GM18519 (cell line): ENCODE data around the gene OR2T3.
"Not testable (repeated sequence)": the region's sequence is repeated elsewhere in the genome, so short reads cannot be mapped to it uniquely, and the experiment has no call there.

Experiments used
- ATAC-seq: cut with Tn5 transposase; IDR thresholded peaks from one replicate; pipeline ENCODE4 v1.9.1; 2021; ENCODE audit warnings: mild to moderate bottlenecking, moderate library complexity; ENCODE audit not compliant: unreplicated experiment, low FRiP score

The OR2T3 gene, protein sequence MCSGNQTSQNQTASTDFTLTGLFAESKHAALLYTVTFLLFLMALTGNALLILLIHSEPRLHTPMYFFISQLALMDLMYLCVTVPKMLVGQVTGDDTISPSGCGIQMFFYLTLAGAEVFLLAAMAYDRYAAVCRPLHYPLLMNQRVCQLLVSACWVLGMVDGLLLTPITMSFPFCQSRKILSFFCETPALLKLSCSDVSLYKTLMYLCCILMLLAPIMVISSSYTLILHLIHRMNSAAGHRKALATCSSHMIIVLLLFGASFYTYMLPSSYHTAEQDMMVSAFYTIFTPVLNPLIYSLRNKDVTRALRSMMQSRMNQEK

GRCh38 chr1:248473051-248473450 lies at the start of gene OR2T3:
Gene OR2T3 (plus strand): TSS chr1:248473351. CDS start chr1:248473351, 0 bp downstream.
- ATAC-seq, result not testable (repeated sequence)

DNA sequence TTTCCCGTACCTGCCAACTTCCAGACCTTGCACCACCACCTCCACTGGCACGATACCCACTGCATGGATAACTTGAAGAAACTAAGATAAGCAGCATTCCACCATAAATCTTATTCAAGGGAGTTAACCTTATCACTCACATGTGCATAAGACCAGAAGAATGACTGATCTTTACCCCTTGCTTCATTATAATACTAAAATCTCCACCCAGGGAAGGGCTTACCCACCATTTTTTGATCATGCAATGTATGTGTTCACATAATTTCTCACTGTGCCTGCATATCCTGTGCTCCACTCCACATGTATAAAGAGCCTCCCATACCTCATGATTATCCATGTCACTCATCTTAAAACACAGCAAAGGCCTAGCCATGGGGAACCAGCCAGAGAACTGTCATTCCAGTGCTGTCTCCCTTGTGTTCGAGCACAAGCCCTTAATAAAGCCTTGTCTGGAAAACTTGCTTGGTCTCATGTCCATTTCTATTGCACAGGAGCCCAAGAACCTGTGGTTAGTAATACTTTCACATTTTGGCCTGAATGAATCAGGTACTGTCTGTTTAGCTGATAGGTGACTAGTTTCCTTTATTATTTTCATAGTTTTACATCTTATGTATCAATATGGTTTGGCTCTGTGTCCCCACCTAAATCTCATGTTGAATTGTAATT lies 45.5 kb upstream of the OR2T3 start:
- peak; percentile 55 for ATAC-seq

DNA sequence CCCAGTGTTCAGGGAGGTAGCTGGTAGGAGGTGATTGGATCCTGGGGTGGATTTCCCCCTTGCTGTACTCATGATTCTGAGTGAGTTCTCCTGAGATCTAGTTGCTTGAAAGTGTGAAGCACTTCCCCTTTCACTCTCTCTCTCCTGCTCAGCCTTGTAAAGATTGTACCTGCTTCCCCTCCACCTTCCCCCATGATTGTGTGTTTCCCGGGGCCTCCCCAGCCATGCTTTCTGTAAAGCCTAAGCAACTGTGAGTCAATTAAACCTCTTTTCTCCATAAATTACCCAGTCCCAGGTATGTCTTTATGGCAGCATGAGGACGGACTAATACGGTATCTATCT lies 45.0 kb upstream of the OR2T3 start:
- ATAC-seq, result peak; percentile 92

- ATAC-seq, result not testable (repeated sequence)
Observed at GRCh38 chr1:248431683-248432082, 41.5 kb upstream of the OR2T3 start.

DNA sequence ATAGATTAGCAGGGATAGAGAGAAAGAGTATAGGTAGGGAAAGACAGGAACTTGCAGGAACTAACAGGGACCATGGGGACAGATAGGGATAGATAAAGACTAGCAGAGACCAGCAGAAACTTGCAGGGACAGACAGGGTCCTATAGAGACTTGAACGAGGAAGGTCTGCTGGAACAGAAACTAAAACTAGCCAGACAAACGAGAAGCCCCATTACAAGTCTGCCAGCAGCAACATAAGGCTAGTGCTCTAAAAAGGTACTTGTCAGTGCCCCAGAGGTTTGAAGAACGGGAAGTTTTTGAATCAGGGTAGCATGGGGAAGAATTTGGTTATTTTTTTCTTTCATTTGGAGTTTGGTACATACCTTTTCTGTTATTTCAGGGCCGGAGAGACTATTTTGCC lies 41.0 kb upstream of the OR2T3 start:
- not testable (repeated sequence) for ATAC-seq

GRCh38 chr1:248433811-248434415 lies 39.2 kb upstream of the OR2T3 start:
- ATAC-seq, result not testable (repeated sequence)

DNA sequence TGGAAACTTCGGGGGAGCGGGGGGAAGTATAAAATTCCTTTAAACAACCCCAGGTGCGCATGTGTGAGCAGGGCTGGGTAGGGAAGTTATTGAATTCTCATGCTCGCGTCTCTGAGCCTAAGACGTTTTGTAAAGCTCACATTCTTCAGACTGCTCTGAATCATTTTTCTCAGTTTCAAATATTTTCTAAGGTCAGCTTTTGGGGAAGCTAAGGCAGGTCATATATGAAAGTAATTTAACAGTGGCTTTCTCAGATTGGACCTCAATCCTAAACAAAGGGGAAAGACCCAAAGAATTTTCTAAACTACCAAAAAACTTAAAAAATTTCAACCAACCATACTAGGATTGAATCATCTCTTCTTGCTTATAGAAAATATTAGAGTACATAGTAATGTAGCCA lies 38.2 kb upstream of the OR2T3 start:
- not testable (repeated sequence) for ATAC-seq

DNA sequence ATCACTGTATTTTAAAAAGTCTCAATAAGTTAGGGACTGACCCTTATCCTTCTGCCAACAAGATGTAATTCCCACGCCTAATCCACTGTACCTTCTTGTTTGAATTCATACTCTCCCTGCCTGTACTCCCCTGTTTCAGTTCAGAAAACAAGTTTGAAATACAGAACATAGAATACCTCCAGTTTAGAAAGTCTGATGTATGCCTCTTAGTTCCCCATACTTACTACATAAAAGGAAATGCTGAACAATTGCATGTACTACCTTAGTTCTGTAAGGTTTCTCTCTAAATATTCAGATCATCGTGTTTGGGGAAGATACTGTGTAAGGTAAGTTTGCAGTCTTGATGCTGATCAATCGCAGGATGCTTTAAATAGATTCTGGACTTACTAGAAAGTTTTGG lies 36.8 kb upstream of the OR2T3 start:
- peak; percentile 36 for ATAC-seq

DNA sequence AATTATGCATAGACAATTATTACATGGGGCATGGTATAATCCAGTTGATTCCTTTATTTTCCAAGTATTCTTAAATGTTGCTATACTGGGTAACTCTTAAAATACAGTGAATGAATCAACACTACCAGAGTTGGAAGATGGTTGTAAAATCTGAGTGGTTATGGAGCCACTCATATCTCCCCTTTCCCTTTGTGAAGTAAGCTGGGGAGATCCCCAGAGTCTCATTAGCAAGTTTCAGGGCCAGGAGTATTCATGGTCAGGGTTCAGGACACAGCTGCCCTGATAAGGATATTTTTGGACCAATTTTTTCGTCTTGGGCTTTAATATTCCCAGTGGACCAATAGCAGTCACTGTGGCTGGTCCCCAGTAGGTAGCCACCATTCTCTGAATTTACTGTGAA lies 34.5 kb upstream of the OR2T3 start:
- peak; percentile 38 for ATAC-seq

GRCh38 chr1:248439283-248439682 lies 33.9 kb upstream of the OR2T3 start:
- not testable (repeated sequence) for ATAC-seq

- ATAC-seq, result not testable (repeated sequence)
Observed at GRCh38 chr1:248442500-248443277, 30.5 kb upstream of the OR2T3 start.

DNA sequence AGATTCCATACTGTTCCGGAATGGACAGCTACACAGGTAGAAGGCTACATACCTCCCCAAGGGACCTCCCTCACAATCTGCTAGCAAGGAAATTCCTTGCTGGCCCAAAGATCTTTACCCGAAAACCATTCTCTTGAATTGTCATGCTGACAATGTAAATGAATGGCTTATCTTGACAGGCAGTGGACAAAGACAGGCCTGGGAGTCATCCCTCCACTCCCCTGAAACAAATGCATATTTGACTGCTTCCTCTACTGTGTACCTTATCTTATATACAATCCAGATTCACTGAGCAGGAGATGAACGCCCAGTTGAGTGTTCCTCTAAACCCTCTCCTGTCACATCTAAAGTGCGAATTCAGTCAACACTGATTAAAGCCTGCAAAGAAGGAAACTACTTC lies 28.5 kb upstream of the OR2T3 start:
- not testable (repeated sequence) for ATAC-seq

- ATAC-seq, result not testable (repeated sequence)
Observed at GRCh38 chr1:248445399-248445798, 27.8 kb upstream of the OR2T3 start, which contains the start of gene OR2T2. Gene OR2T2 (plus strand): TSS chr1:248445637. CDS start chr1:248452798, 7,161 bp downstream.

DNA sequence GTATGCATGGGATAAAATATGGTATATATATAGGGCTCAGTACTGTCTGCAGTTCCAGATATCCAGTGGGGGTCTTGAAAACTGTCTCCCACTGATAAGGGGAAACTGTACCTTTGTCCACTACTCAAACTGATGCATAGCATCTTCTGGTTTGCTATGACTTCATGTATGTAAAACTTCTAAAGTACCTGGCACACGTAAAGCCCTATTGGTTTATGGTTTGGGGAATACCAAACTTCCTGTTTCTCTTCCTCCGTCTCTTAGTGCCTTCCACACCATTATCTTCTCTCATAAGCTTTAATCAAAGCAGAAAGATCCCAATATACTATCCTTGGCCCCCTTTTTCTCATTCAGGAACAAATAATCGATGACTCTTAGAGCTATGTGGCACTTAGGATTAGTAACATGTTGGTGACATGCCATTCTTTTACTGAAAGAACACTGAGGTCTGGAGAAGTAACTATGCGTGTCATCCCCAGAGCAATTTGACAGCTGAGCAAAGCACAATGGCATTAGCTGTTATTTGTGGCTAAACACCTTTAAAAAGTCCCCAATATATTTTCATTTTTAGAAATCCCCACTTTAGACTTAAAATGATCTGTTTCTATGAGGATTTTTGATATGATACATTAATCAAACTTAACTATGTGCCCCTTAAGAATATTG lies 24.6 kb upstream of the OR2T3 start:
- peak; percentile 56 for ATAC-seq

GRCh38 chr1:248449821-248450465 lies 23.2 kb upstream of the OR2T3 start:
- ATAC-seq, result not testable (repeated sequence)

- peak; percentile 68 for ATAC-seq
Observed at GRCh38 chr1:248450466-248451145, 22.5 kb upstream of the OR2T3 start.

DNA sequence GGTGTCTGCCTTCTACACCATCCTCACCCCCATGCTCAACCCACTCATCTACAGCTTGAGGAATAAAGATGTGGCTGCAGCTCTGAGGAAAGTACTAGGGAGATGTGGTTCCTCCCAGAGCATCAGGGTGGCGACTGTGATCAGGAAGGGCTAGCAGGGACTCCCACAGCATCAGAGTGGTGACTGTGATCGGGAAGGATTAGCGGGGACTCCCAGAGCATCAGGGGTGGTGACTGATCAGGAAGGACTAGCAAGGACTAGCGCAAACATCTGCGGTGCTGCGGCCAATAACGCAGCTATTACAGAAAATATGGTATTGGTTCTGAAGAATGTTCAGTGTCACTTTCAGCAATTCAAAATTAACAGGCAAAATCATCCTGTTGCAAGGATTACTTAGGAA lies 19.5 kb upstream of the OR2T3 start:
- ATAC-seq, result not testable (repeated sequence)

DNA sequence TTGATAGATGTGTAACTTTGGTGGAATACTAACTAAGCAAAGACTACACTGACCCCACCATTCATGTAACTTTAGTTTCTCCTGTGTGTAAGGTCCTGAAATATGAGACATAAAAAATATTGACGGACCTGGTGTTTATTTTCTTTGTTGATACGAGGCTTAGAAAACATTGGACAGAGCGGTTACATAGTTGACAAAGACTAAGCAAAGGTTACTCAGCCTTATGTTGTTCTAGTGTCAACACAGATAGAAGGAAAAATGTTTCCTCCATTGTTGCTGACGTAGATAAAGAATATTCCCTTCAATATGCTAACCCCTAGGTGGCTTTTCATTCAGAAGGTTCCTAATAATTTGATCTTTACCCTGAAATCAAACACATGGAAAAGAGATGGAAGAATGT lies 18.1 kb upstream of the OR2T3 start:
- ATAC-seq, result not testable (repeated sequence)

DNA sequence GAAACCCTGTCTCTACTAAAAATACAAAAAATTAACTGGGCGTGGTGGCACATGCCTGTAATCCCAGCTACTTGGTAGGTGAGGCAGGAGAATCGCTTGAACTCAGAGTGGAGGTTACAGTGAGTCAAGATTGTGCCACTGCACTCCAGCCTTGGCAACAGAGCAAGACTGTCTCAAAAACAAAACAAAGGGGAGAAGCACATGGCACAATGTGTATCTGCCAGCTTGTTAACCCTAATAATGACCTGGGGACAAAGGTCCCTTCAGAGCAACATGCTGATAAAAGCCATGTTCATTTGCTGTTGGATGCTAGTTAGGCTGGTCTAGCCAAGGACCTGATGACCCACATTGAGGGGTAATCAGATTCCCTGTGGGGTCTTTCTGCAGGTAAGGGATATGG lies 16.5 kb upstream of the OR2T3 start:
- not testable (repeated sequence) for ATAC-seq
